Hematopoietic multipotent progenitor cell treated with erythropoietin and hydrocortisone succinate and interleukin-3 and kit ligand, for 15 days (in vitro differentiated cells): ENCODE results near the gene EHD3.

Experiments used
- DNase-seq: peaks from one replicate; pipeline ENCODE4 v3.0.0-alpha.2; 2015; ENCODE audit warnings: low spot score

Gene EHD3

DNA sequence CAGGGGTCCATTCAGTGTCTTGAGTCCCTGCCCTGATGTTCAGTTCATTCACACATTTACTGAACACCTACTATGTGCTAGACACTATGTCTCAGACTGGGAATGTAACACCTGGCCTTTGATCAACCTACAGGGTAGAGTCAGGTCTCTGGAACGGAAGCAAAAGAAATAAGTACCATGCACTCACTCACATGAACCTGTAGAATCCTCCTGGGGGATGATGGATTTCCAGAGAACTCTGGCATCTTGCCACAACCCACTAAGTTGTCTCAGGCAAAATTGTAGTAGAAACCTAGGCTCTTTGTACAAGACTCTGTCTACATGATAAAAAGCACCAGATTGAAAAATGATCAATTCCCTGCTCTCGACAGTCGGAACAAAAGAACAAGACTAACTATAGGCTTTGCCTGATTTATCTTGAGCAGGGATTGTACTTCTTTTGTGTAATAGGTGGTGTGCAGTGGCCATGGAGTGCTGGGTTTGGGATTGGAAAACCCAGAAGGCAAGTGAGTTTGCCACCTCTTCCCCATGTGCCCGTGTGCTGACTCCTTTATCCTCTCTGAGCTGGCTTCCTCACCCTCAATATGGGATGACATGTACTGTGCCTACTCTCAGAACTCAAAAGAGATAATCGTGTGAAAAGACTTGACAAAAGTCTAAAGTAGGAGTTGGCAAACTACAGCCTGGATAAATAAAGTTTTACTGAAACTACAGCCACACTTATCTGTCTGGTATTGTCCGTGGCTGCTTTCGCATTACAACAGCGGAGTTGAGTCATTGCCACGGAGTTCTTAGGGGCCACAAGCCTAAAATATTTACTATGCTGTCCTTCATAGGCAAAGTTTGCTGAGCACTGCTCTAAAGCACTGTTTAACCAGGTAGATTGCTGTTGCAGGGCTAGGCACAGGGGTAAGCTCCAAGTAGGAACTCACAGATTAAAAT is 21.0 kb upstream of the EHD3 start:
- DNase-seq: no peak

- DNase-seq: no peak
These were observed 20.1 kb upstream of the EHD3 start for GRCh38 chr2:31213601-31214443.

DNA sequence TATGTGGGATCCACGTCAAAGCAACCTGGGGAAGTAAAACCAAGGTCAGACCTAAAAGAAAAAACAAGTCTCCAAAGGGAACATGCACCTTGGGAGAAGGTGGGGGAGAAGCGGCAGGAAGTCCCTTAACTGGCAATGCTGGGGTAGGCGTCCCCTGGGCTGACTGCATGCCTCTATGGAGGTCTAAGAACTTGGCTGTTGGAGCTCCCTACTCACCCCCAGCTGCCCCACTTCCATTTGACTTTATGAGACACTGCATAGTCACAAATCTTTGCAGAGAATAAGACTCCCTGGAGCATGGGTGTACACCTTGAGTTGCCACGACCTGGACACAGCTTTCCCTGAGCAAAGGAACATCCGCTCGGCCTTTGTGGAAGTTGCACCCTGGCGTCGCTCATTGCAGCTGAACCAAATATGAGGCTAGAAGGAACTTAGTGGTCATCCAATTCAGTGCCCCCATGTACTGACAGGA is 19.5 kb upstream of the EHD3 start:
- no peak for DNase-seq

DNA sequence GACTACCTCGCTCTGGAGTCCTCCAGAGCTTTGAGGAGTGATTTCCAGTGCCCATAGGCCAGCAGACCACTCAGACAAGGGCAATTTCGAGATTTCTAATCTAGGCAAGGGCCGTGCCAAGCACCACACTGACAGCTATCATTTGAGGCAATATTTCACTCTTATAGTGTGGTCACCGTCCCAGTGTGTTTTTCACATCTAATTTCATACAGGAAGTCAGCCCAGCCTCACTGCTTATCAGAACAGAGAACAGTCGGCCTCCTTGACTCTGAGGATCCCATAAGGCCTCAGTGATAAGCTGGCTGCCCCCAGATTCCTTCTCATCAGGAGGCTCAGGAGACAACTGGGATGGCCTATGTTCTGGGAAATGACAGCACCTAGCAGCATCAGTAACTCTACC is 17.2 kb upstream of the EHD3 start:
- DNase-seq: no peak

DNA sequence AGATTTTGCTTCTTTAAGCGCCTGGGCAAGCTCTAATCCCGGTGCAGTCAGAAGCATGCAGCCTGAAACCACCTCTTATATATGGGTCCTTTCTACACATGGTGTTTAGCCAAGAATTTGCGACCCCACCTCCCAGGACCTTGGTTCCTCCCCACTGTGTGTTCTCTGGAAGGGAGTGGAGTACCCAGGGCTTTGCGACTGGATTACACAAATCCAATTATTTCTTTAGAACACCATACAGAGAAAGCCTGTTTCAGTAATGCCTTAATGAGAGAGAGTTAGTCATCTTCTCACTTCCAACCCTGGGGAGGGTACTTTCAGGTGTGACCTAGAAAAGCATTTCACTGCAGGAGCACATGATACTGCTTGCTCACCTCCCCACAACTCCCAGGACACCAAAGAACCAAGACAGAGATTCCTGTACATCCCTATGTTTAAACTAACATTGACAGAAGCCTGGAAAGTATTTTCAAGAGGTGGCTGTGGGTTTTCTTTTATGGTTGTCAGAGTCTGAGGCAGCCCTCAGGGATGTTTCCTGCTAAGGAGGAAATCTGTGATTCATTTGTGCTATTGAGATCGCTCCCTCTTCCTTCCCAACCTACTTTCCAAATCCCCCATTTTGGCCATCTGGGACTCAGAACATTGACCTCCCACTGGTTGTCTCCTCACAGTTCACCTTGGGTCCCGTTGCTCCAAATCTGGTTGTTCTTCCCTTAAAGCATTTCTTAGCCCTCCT is 16.3 kb upstream of the EHD3 start, which contains the start of gene CAPN14:
Gene CAPN14 (minus strand): TSS at position 51 of the 736 bp plus-strand sequence. CDS start 12,068 bp downstream, outside the sequence.
- DNase-seq: no peak

GRCh38 chr2:31219131-31219969 is 14.6 kb upstream of the EHD3 start:
- no peak for DNase-seq

DNA sequence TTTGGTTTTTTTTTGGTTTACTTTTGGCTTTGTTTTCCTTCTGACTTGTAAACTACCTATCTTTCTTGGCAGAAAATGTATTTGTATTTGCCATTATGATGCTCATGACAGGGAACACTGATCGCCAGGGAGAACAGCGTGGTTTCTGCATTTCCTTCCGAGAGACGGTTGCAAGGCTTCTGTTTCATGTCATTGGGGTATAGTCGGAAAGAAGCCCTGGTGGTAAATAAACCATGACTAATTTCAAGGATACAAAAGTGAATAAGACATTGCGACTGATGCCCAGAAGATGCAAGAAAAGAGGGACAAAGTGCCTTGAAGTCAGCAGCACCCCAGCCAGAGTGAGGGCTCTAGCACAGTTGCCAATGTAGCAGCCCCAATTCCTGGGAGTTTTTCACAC is 12.4 kb upstream of the EHD3 start:
- no peak for DNase-seq

DNA sequence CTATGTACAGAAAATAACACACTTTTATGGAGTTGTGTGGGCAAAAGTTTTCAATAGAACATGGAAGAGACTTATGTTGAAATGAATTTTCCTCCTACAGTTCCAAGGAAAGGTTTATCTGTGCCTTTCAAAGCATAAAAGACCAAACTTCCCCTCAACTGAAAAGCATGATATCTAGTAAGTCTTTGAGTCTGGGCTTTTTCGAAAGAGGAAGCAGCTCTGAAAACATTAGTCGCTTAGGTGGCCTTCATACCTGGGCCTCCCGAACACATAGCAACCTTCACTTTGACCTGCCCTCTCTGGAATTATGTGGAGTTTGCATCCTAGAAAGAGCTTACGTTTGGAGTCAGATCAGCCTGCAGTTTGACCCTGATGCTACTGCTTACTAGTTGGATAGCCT is 11.9 kb upstream of the EHD3 start:
- no peak for DNase-seq

GRCh38 chr2:31223026-31223425 is 10.9 kb upstream of the EHD3 start:
- DNase-seq: no peak

DNA sequence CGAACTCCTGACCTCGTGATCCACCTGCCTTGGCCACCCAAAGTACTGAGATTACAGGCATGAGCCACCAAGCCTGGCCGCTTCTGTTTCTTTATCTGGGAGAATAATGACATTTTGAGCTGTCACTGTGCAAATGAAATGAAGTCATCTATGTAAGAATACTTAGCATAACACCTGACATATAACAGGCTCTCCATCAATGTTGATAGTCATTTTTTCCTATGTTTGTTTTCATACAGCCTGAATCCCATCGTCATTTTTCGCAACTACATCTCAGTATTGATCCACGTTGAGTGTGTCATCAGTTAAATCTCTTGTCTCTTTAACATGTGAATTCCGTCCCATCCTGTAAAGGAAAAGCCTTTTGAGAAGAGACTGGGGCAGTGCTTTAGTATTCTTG is 10.2 kb upstream of the EHD3 start:
- no peak for DNase-seq

GRCh38 chr2:31226266-31226665 is 7.7 kb upstream of the EHD3 start:
- no peak for DNase-seq

GRCh38 chr2:31227110-31227509 is 6.8 kb upstream of the EHD3 start:
- DNase-seq: no peak

- DNase-seq: no peak
These were observed 6.2 kb upstream of the EHD3 start for GRCh38 chr2:31227711-31228125.

DNA sequence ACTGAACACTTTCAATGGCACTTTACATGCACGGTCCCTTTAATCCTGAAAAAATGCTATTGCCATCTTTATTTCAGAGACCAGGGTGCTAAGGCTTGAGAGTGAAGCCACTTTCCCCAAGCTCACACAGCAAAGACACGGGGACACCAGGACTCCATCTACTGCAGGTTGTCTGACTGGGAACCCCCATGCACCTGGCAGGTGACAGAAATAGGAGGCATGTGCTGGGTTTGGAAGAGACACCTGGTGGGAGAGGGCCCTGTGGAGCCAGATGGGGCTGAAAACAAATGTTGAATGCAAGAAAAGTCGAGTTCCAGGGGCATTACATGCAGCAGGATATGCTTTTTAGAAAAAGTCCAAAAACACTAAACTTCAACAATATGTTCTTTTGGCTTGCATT is 5.2 kb upstream of the EHD3 start:
- DNase-seq: no peak

DNA sequence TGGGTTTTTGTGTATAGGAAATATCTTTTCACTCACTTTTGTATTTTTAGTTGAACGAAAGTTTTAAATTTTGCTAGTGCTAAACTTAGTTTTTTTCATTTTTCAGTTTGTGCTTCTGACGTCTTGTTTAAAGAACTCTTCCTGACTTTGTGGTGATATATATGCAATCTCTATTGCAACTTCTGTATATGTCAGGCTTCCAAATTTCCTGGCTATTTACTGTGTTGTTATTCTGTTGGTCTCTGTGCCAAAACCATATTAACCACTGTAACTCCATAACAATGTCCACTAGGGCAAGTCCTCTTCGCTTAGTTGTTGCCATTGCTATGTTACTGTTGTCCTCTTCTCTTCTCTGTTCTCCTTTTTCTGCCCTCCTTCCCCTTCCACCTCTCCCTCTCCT is 3.2 kb upstream of the EHD3 start:
- no peak for DNase-seq

GRCh38 chr2:31231571-31232302 is 2.2 kb upstream of the EHD3 start:
- no peak for DNase-seq

DNA sequence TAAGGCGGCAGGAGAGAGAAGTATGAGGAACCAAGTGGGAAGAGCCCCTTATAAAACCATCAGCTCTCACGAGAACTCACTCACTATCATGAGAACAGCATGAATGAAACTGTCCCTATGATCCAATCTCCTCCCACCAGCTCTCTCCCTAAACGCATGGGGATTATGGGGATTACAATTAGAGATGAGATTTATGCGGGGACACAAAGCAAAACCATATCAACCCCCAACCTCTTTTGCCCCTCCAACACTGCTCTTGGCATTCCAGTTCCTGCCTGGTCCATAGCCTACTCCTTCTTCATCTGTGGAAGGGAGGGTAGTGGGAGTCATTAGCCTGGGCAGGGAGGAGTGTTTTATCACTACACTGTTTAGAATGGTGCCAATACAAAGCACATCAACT is 1.4 kb upstream of the EHD3 start:
- DNase-seq: no peak

DNA sequence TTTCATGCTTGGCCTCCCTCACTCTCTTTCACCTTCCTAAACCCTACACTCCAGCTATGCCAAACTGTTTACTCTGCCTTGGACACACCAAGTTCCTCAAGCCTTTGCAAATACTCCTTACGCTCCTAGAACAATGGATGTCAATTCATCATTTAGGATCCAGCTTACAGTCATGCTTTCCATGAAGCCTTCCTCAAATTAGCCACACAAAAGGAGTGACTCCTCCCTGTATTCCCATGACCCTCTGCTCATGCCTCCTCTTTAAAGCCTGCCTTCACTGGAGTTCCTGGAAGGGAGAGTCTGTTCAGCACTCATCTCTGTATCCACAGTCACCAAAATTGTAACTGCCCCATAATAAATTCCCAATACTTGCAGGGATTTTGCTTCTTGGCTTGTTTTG is 721 bp upstream of the EHD3 start:
- DNase-seq: no peak

DNA sequence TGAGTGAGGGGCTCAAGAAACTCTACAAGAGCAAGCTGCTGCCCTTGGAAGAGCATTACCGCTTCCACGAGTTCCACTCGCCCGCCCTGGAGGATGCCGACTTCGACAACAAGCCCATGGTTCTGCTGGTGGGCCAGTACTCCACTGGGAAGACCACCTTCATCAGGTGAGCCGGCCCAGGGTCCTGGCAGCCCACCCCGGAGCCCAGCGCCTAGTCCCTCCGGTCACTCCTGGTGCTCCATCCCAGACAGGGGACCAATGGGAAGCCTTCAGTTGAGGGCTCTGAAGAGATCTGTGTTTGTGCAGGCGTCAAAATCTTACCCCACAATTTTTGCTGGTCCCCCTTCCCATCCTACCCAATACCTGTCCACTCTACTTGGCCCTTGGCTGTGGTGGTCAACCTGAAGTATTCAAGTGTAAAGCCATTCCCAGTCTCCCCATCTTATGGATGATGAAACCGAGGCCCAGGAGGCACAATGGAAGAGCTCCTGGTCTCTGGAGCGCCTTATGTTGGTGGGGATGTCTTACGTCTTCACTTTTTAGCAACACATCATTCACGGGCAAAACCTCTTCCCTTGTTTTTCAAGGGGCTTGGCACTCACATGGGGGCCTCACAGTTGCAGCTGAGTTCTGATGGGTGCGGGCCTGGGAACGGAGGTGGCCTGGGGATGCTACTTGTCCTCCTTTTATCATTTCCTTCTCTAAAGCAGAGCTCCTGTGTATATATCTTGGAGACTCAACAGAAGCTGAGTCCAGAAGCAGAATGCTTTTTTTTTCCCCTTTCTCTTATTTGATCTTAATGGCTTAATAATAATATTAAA is 941 bp downstream of the EHD3 start:
- no peak for DNase-seq

DNA sequence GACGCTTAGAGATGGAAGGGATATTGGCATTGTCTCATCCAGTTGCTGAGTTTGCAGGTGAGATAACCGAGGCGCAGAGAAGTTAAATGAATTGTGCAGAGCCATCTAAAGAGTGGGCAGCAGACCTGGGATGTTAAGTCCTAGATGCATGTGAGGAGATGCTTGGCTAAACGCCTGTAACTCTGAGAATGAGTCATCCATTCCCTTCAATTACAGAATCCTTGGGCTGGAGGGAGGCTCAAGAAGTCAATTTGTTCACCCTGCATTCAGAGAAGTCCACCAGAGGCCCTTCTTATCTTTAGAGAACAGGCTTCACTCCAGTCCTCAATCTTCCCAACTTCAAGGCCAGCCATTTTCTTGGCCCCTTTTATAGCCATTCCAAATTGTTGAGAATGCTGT is 1.6 kb downstream of the EHD3 start:
- no peak for DNase-seq
